Measurements from ENCODE around the gene C1QL2.

- TF ChIP-seq CTCF (IDR thresholded peaks at IDR 0.05), result no peak
- TF ChIP-seq POLR2A (IDR thresholded peaks at IDR 0.05), result no peak
Measured at GRCh38 chr2:119119999-119120756, 38.4 kb downstream of the C1QL2 start.
